Measurements from ENCODE around the gene MDGA2.

DNA sequence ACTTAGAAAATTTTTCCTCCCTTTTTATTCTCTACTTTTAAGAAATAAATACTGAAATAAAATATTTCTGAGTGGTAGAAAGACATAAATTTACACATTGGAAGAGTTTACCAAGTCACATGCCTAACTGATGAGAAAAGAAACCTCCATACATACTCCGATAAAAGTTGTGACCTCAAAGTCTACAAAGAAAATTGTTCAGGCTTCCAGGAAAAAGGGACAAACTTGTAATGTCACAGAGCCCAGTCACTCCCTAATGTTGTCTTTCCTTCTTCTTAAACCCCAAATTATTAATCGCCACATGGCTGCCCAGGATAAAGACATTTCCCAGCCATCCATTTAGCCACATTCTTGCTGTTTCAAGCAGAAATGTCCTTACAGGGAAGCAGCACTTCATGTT, 455.3 kb downstream of the MDGA2 start:
- no peak for TF ChIP-seq ZKSCAN8 (CRISPR knock-in tag; IDR thresholded peaks at IDR 0.05; ENCODE audit: borderline replicate concordance)
- no peak for TF ChIP-seq KDM4B (CRISPR knock-in tag; IDR thresholded peaks at IDR 0.05)
- TF ChIP-seq, protein P1, sequence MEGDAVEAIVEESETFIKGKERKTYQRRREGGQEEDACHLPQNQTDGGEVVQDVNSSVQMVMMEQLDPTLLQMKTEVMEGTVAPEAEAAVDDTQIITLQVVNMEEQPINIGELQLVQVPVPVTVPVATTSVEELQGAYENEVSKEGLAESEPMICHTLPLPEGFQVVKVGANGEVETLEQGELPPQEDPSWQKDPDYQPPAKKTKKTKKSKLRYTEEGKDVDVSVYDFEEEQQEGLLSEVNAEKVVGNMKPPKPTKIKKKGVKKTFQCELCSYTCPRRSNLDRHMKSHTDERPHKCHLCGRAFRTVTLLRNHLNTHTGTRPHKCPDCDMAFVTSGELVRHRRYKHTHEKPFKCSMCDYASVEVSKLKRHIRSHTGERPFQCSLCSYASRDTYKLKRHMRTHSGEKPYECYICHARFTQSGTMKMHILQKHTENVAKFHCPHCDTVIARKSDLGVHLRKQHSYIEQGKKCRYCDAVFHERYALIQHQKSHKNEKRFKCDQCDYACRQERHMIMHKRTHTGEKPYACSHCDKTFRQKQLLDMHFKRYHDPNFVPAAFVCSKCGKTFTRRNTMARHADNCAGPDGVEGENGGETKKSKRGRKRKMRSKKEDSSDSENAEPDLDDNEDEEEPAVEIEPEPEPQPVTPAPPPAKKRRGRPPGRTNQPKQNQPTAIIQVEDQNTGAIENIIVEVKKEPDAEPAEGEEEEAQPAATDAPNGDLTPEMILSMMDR (CRISPR knock-in tag; IDR thresholded peaks at IDR 0.05) = no peak
- no peak for TF ChIP-seq SIN3B (IDR thresholded peaks at IDR 0.05; ENCODE audit: low read length)
- no peak for TF ChIP-seq ARID2 (CRISPR knock-in tag; IDR thresholded peaks at IDR 0.05; ENCODE audit: borderline replicate concordance)
- no peak for TF ChIP-seq MTF1 (CRISPR knock-in tag; IDR thresholded peaks at IDR 0.05)
- TF ChIP-seq, protein P2, sequence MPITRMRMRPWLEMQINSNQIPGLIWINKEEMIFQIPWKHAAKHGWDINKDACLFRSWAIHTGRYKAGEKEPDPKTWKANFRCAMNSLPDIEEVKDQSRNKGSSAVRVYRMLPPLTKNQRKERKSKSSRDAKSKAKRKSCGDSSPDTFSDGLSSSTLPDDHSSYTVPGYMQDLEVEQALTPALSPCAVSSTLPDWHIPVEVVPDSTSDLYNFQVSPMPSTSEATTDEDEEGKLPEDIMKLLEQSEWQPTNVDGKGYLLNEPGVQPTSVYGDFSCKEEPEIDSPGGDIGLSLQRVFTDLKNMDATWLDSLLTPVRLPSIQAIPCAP (CRISPR knock-in tag; IDR thresholded peaks at IDR 0.05; ENCODE audit: low read depth) = no peak
- no peak for TF ChIP-seq ZNF350 (CRISPR knock-in tag; IDR thresholded peaks at IDR 0.05; ENCODE audit: borderline replicate concordance, low read depth)

Data from HepG2 (cell line).